H9 (cell line): Measurements from ENCODE around the gene RASAL1. TPM values are rescaled to one million over a fixed set of nuclear protein-coding genes. Genes with fewer than 3 reads are reported as not detected.

Experiments used
- DNase-seq: peaks from one replicate; pipeline ENCODE4 v3.0.0-alpha.2; 2017
- H2AFZ ChIP-seq: one replicate; pipeline ENCODE4 v1.6.1; 2013; ENCODE audit warnings: mild to moderate bottlenecking, low read length, control low read depth, moderate library complexity
- H2AK5ac ChIP-seq: 2 replicates; pipeline ENCODE4 v1.6.1; 2013; ENCODE audit warnings: low read length, control low read depth, mixed read lengths; ENCODE audit not compliant: insufficient read length
- H2BK120ac ChIP-seq: one replicate; pipeline ENCODE4 v1.6.1; 2013; ENCODE audit warnings: low read depth, mild to moderate bottlenecking, low read length, control low read depth, inconsistent platforms; ENCODE audit not compliant: poor library complexity, severe bottlenecking
- H2BK12ac ChIP-seq: 2 replicates; pipeline ENCODE4 v1.6.1; 2013; ENCODE audit warnings: low read length, control low read depth, mixed read lengths, low read depth; ENCODE audit not compliant: insufficient read length
- H2BK15ac ChIP-seq: 2 replicates; pipeline ENCODE4 v1.6.1; 2013; ENCODE audit warnings: low read depth, low read length, control low read depth
- H2BK20ac ChIP-seq: one replicate; pipeline ENCODE4 v1.6.1; 2013; ENCODE audit warnings: low read depth, mild to moderate bottlenecking, low read length, control low read depth, inconsistent platforms; ENCODE audit not compliant: poor library complexity, severe bottlenecking
- H2BK5ac ChIP-seq: 2 replicates; pipeline ENCODE4 v1.6.1; 2013; ENCODE audit warnings: low read length, control low read depth, mixed read lengths; ENCODE audit not compliant: insufficient read length
- H3K14ac ChIP-seq: 2 replicates; pipeline ENCODE4 v1.6.1; 2013; ENCODE audit warnings: low read length, control low read depth; ENCODE audit not compliant: insufficient read depth
- H3K18ac ChIP-seq: 2 replicates; pipeline ENCODE4 v1.6.1; 2013; ENCODE audit warnings: low read depth, mild to moderate bottlenecking, mixed read lengths, low read length, control low read depth; ENCODE audit not compliant: insufficient read length
- H3K23ac ChIP-seq: 2 replicates; pipeline ENCODE4 v1.6.1; 2013; ENCODE audit warnings: low read length, control low read depth, mixed read lengths, low read depth; ENCODE audit not compliant: insufficient read length
- H3K23me2 ChIP-seq: 2 replicates; pipeline ENCODE4 v1.6.1; 2013; ENCODE audit warnings: low read depth, mild to moderate bottlenecking, mixed read lengths, low read length, control low read depth; ENCODE audit not compliant: insufficient read length, poor library complexity, severe bottlenecking
- H3K27ac ChIP-seq: 2 replicates; pipeline ENCODE4 v1.5.1; 2013; ENCODE audit warnings: low read length, control low read depth, mixed read lengths, low read depth; ENCODE audit not compliant: insufficient read length
- H3K27me3 ChIP-seq: 2 replicates; pipeline ENCODE4 v1.6.1; 2013; ENCODE audit warnings: low read length, control low read depth, inconsistent platforms; ENCODE audit not compliant: insufficient read depth
- H3K4ac ChIP-seq: 2 replicates; pipeline ENCODE4 v1.6.1; 2013; ENCODE audit warnings: low read depth, mild to moderate bottlenecking, control low read depth, inconsistent platforms, low read length, moderate library complexity
- H3K4me1 ChIP-seq: 2 replicates; pipeline ENCODE4 v1.6.1; 2013; ENCODE audit warnings: low read length, control low read depth, inconsistent platforms; ENCODE audit not compliant: insufficient read depth
- H3K4me2 ChIP-seq: 2 replicates; pipeline ENCODE4 v1.6.1; 2013; ENCODE audit warnings: low read length, control low read depth, mixed read lengths; ENCODE audit not compliant: insufficient read length, insufficient read depth
- H3K56ac ChIP-seq: 2 replicates; pipeline ENCODE4 v1.6.1; 2013; ENCODE audit warnings: low read depth, mild to moderate bottlenecking, mixed read lengths, low read length, control low read depth; ENCODE audit not compliant: insufficient read length
- H3K79me1 ChIP-seq: 2 replicates; pipeline ENCODE4 v1.6.1; 2013; ENCODE audit warnings: low read depth, mild to moderate bottlenecking, moderate library complexity, low read length, control low read depth, inconsistent platforms; ENCODE audit not compliant: insufficient read depth, poor library complexity, severe bottlenecking
- H3K79me2 ChIP-seq: 2 replicates; pipeline ENCODE4 v1.6.1; 2013; ENCODE audit warnings: low read length, control low read depth, inconsistent platforms; ENCODE audit not compliant: insufficient read depth
- H3K9ac ChIP-seq: 2 replicates; pipeline ENCODE4 v1.6.1; 2013; ENCODE audit warnings: low read length, control low read depth, mixed read lengths; ENCODE audit not compliant: insufficient read length; ENCODE audit errors: extremely low read depth
- H3K9me3 ChIP-seq: one replicate; pipeline ENCODE4 v1.6.1; 2013; ENCODE audit warnings: low read depth, low read length, inconsistent platforms; ENCODE audit not compliant: control insufficient read depth
- H3T11ph ChIP-seq: one replicate; pipeline ENCODE4 v1.6.1; 2013; ENCODE audit warnings: mild to moderate bottlenecking, low read length, control low read depth, inconsistent platforms
- H4K20me1 ChIP-seq: one replicate; pipeline ENCODE4 v1.6.1; 2013; ENCODE audit not compliant: control insufficient read depth, insufficient read length, insufficient read depth
- H4K5ac ChIP-seq: 2 replicates; pipeline ENCODE4 v1.6.1; 2013; ENCODE audit warnings: low read depth, mild to moderate bottlenecking, mixed read lengths, low read length, control low read depth; ENCODE audit not compliant: insufficient read length
- H4K8ac ChIP-seq: replicated peaks from 2 replicates; pipeline ENCODE4 v1.6.1; 2013; ENCODE audit warnings: low read length, control low read depth, mixed read lengths, low read depth; ENCODE audit not compliant: insufficient read length
- H4K91ac ChIP-seq: 2 replicates; pipeline ENCODE4 v1.6.1; 2013; ENCODE audit warnings: low read depth, mild to moderate bottlenecking, moderate library complexity, mixed read lengths, low read length, control low read depth; ENCODE audit not compliant: insufficient read length
- H3K27ac Mint-ChIP-seq, 3 experiments: 2 replicates in 2 of 3; 3 replicates in 1 of 3; pipeline ENCODE4 v1.8.0; 2020 to 2021; ENCODE audit warnings: mixed read lengths in 3 of 3, mild to moderate bottlenecking in 1 of 3, moderate library complexity in 1 of 3
- H3K27me3 Mint-ChIP-seq: 2 replicates; pipeline ENCODE4 v1.8.0; 2021; ENCODE audit warnings: low read depth, mild to moderate bottlenecking, moderate library complexity, mixed read lengths
- H3K36me3 Mint-ChIP-seq, 3 experiments: 2 replicates in 2 of 3; 3 replicates in 1 of 3; pipeline ENCODE4 v1.8.0; 2020 to 2021; ENCODE audit warnings: low read depth in 3 of 3, mixed read lengths in 3 of 3; ENCODE audit not compliant: insufficient read depth in 1 of 3
- H3K4me1 Mint-ChIP-seq, 2 experiments: 2 replicates each; pipeline ENCODE4 v1.8.0; 2020; ENCODE audit warnings: mixed read lengths in 2 of 2
- H3K4me3 Mint-ChIP-seq, 2 experiments: 2 replicates in 1 of 2; 3 replicates in 1 of 2; pipeline ENCODE4 v1.8.0; 2020 to 2021; ENCODE audit warnings: mild to moderate bottlenecking in 2 of 2, mixed read lengths in 2 of 2, moderate library complexity in 1 of 2
- H3K9me3 Mint-ChIP-seq, 2 experiments: 2 replicates in 1 of 2; 3 replicates in 1 of 2; pipeline ENCODE4 v1.8.0; 2020; ENCODE audit warnings: mild to moderate bottlenecking in 2 of 2, mixed read lengths in 2 of 2, moderate library complexity in 1 of 2
- CTCF ChIP-seq: fragments of 200-600 bp; sonication (generic); conservative IDR thresholded peaks from 3 replicates; pipeline ENCODE4 v1.8.0; 2021; ENCODE audit warnings: antibody characterized with exemption, mild to moderate bottlenecking
- WGBS: extraction: QIAGEN DNeasy Blood & Tissue Kit; methylation state at CpG from one replicate; pipeline ENCODE4 v1.1.7; 2013; ENCODE audit warnings: missing lambda C conversion rate, low lambda C conversion rate, mixed read lengths; ENCODE audit not compliant: insufficient read length; ENCODE audit errors: extremely low coverage; 5-methylcytosine and 5-hydroxymethylcytosine counted together
- total RNA-seq: library from RNA; stranded (reverse); gene quantifications from 2 replicates; pipeline ENCODE4 v1.2.1, GENCODE V29; 2021

The RASAL1 gene
- total RNA-seq, 1 experiment from 2014 or later: 2.3 TPM

GRCh38 chr12:113098441-113099028 lies 37.0 kb downstream of the RASAL1 start:
- Histone ChIP-seq H2BK120ac (no peak overlapping the region), H3K23me2 (no peaks in the 10 kb centered on the region), H2AFZ (no peak overlapping the region), H4K91ac (no peak overlapping the region), H2BK12ac (no peak overlapping the region), H3K4me1 (no peaks in the 10 kb centered on the region), H3K27ac (no peak overlapping the region), H3K79me2 (no peaks in the 10 kb centered on the region), H4K8ac (no peak overlapping the region), H3K4ac (no peak overlapping the region), H3T11ph (no peak overlapping the region), H3K56ac (no peak overlapping the region), H3K79me1 (no peaks in the 10 kb centered on the region), H4K5ac (no peak overlapping the region), H3K23ac (no peak overlapping the region), H3K9me3 (no peaks in the 10 kb centered on the region), H2BK20ac (no peak overlapping the region), H3K18ac (no peak overlapping the region), H3K14ac (no peak overlapping the region), H3K27me3 (no peaks in the 10 kb centered on the region), H3K4me2 (no peak overlapping the region), H2BK5ac (no peak overlapping the region), H2BK15ac (no peak overlapping the region), H3K9ac (no peak overlapping the region), H2AK5ac (no peak overlapping the region), H4K20me1 (no peaks in the 10 kb centered on the region)
- Mint-ChIP-seq H3K4me3 (no peak overlapping the region), H3K36me3 (no peaks in the 10 kb centered on the region; a peak in 1 of 7 replicates), H3K27ac (peak overlapping the region; percentile 19 to 92 (median 20); a peak in 3 of 7 replicates), H3K4me1 (peaks cover 11 to 15% of the 10 kb centered on the region in 2 experiments), H3K27me3 (peaks cover 2% of the 10 kb centered on the region), H3K9me3 (no peaks in the 10 kb centered on the region)
- WGBS: no CpG with 5 or more reads among the region's 15 CpGs
- TF ChIP-seq CTCF: peak; percentile 92
- peak; percentile 96 for DNase-seq
